ENCODE measurements around the gene ABCC8.

DNA sequence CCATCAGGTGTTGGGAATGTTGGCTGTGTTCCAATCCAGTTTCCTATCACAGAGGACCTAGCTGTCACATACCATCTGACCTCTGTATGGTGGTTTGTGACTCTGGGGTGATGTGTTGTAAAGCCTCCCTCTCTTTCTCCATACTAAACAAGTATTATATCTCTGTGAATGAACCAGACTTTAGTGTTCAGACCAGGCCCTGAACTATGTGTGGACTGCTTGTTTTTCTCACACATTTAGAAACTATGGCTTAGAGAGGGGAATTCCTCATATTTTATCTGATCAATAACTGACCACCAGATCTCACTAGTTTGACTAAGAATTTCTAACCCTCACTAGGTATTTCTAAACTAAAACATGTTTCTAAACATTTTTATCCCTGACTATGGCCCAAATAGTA, 107.6 kb downstream of the ABCC8 start:
- no peak for TF ChIP-seq POLR2AphosphoS5 (IDR thresholded peaks at IDR 0.05; ENCODE audit: low read depth, low read length)
- TF ChIP-seq POLR2A (IDR thresholded peaks at IDR 0.05; ENCODE audit: low read depth, low read length): no peak

Data from GM12892 (cell line).